ENCODE measurements around the gene MESD. TPM values are rescaled to one million over a fixed set of nuclear protein-coding genes. Genes with fewer than 3 reads are reported as not detected.
A peak's percentile ranks its signal among the peaks of the same experiment; 100 is the strongest.

Gene MESD
- total RNA-seq, 2 donors from 2014 or later: 28.0 to 33.9 TPM

- H3K27me3 ChIP-seq (replicated peaks; ENCODE audit: insufficient read depth): no peaks in the 10 kb centered on the region
- intact Hi-C loops (cut with DNase I): no loop called here
- H3K4me3 ChIP-seq: peak overlapping the region; percentile 72 to 89
- TF ChIP-seq POLR2AphosphoS5 (IDR thresholded peaks at IDR 0.05) (no peak), POLR2A (IDR thresholded peaks at IDR 0.05) (no peak), CTCF (IDR thresholded peaks at IDR 0.05) (no peak)
- DNase-seq (ENCODE audit: low spot score): no peak
- no peak overlapping the region for H3K27ac ChIP-seq
- H3K4me1 ChIP-seq (replicated peaks): no peaks in the 10 kb centered on the region
- no peaks in the 10 kb centered on the region for H3K9me3 ChIP-seq
- no peaks in the 10 kb centered on the region for H3K36me3 ChIP-seq
- WGBS: 55% methylated on average over 8 of the region's 8 CpGs
Observed at GRCh38 chr15:80988148-80988796, 1.3 kb downstream of the MESD start.

- DNase-seq (ENCODE audit: low spot score): no peak
- Histone ChIP-seq H3K4me3 (no peak overlapping the region), H3K27ac (no peak overlapping the region), H3K4me1 (replicated peaks) (no peaks in the 10 kb centered on the region), H3K27me3 (replicated peaks; ENCODE audit: insufficient read depth) (no peaks in the 10 kb centered on the region), H3K9me3 (no peaks in the 10 kb centered on the region), H3K36me3 (no peaks in the 10 kb centered on the region)
- no peak for TF ChIP-seq CTCF (IDR thresholded peaks at IDR 0.05)
- TF ChIP-seq POLR2AphosphoS5 (IDR thresholded peaks at IDR 0.05): no peak
- no peak for TF ChIP-seq POLR2A (IDR thresholded peaks at IDR 0.05)
- WGBS: 96% methylated on average over 1 of the region's 1 CpG
- intact Hi-C loops (cut with DNase I): no loop called here
Observed at GRCh38 chr15:80986487-80986886, 3.1 kb downstream of the MESD start.

- TF ChIP-seq POLR2A (IDR thresholded peaks at IDR 0.05) (no peak), CTCF (IDR thresholded peaks at IDR 0.05) (no peak), POLR2AphosphoS5 (IDR thresholded peaks at IDR 0.05) (no peak)
- WGBS: 88% methylated on average over 5 of the region's 5 CpGs
- intact Hi-C loops (cut with DNase I): no loop called here
- DNase-seq (ENCODE audit: low spot score): no peak
- Histone ChIP-seq H3K27me3 (replicated peaks; ENCODE audit: insufficient read depth) (no peaks in the 10 kb centered on the region), H3K36me3 (no peaks in the 10 kb centered on the region), H3K4me3 (no peak overlapping the region), H3K4me1 (replicated peaks) (no peaks in the 10 kb centered on the region), H3K9me3 (no peaks in the 10 kb centered on the region), H3K27ac (no peak overlapping the region)
Observed at GRCh38 chr15:80985981-80986380, 3.6 kb downstream of the MESD start.

GRCh38 chr15:80984856-80985255 lies 4.8 kb downstream of the MESD start:
- intact Hi-C loops (cut with DNase I): no loop called here
- H3K4me3 ChIP-seq: no peak overlapping the region
- no peaks in the 10 kb centered on the region for H3K9me3 ChIP-seq
- DNase-seq (ENCODE audit: low spot score): no peak
- no peaks in the 10 kb centered on the region for H3K27me3 ChIP-seq (replicated peaks; ENCODE audit: insufficient read depth)
- 70% methylated on average over 9 of the region's 9 CpGs for WGBS
- H3K27ac ChIP-seq: no peak overlapping the region
- TF ChIP-seq POLR2A (IDR thresholded peaks at IDR 0.05) (no peak), CTCF (IDR thresholded peaks at IDR 0.05) (no peak), POLR2AphosphoS5 (IDR thresholded peaks at IDR 0.05) (no peak)
- H3K4me1 ChIP-seq (replicated peaks): no peaks in the 10 kb centered on the region
- no peaks in the 10 kb centered on the region for H3K36me3 ChIP-seq

DNA sequence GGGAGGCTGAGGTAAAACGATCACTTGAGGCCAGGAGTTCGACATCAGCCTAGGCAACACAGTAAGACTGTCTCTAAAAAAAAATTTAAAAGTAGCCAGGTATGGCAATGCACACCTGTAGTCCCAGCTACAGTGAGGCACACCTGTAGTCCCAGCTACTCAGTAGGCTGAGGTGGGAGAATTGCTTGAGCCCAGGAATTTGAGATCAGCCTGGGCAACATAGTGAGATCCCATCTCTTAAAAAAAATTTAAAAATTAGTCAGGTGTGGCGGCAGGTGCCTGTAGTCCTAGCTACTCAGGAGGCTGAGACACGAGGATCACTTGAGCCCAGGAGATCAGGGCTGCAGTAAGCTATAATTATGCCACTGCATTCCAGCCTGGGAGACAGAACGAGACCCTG lies 6.8 kb downstream of the MESD start:
- peaks cover under 1% of the 10 kb centered on the region for H3K4me1 ChIP-seq (replicated peaks)
- no peaks in the 10 kb centered on the region for H3K9me3 ChIP-seq
- WGBS: 82% methylated on average over 5 of the region's 5 CpGs
- no peak overlapping the region for H3K4me3 ChIP-seq
- no peaks in the 10 kb centered on the region for H3K27me3 ChIP-seq (replicated peaks; ENCODE audit: insufficient read depth)
- no peaks in the 10 kb centered on the region for H3K36me3 ChIP-seq
- intact Hi-C loops (cut with DNase I): no loop called here
- DNase-seq (ENCODE audit: low spot score): no peak
- no peak overlapping the region for H3K27ac ChIP-seq
- TF ChIP-seq POLR2A (IDR thresholded peaks at IDR 0.05): no peak
- TF ChIP-seq POLR2AphosphoS5 (IDR thresholded peaks at IDR 0.05): no peak
- no peak for TF ChIP-seq CTCF (IDR thresholded peaks at IDR 0.05)
